ENCODE measurements around the gene TMEM44. TPM values are rescaled to one million over a fixed set of nuclear protein-coding genes. Genes with fewer than 3 reads are reported as not detected.

The TMEM44 gene
- total and polyA plus RNA-seq, 2 donors (not counting 1 experiment from before 2014, with no cell fraction given), result 11.0 to 14.9 TPM

DNA sequence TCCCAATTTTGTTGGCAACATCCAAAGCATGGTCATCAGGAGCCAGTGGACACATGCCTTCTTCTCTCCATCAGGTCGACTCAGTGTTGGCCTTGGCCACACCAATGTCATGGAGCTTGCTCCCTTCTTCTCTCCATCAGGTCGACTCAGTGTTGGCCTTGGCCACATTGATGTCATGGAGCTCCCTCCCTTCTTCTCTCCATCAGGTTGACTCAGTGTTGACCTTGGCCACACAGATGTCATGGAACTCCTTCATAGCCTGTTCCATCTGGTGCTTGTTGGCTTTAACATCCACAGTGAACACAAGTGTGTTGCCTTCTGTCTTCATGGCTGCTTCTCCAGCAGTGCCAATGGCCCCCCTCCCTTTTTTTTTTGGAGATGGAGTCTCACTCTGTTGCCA lies 70.2 kb downstream of the TMEM44 start:
- Histone ChIP-seq H3K27me3 (ENCODE audit: control insufficient read depth, insufficient read depth, low read length) (no peaks in the 10 kb centered on the region), H3K9me3 (ENCODE audit: control insufficient read depth, insufficient read depth, low read depth, low read length) (no peaks in the 10 kb centered on the region), H4K20me1 (ENCODE audit: control insufficient read depth, extremely low read depth, insufficient read depth, low read length) (no peaks in the 10 kb centered on the region), H3K27ac (ENCODE audit: insufficient read depth, low read length) (no peak overlapping the region), H3K4me2 (ENCODE audit: extremely low read depth, insufficient read depth, low read length) (no peak overlapping the region), H3K79me2 (ENCODE audit: control insufficient read depth, insufficient read depth, low read length) (no peaks in the 10 kb centered on the region), H3K9ac (ENCODE audit: insufficient read depth, low read length) (no peak overlapping the region), H2AFZ (ENCODE audit: low read length) (no peak overlapping the region), H3K36me3 (ENCODE audit: control insufficient read depth, insufficient read depth, low read length) (no peaks in the 10 kb centered on the region), H3K4me3 (replicated peaks in 1 of 4; ENCODE audit: control extremely low read depth in 1 of 4, insufficient read depth in 1 of 4, low read depth in 3 of 4, low read length in 4 of 4) (no peak overlapping the region), H3K4me1 (ENCODE audit: control insufficient read depth, extremely low read depth, insufficient read depth, low read length) (peaks cover 6% of the 10 kb centered on the region)
- no peak for DNase-seq (ENCODE audit: low read depth in 2 of 2)
- TF ChIP-seq, protein P1, sequence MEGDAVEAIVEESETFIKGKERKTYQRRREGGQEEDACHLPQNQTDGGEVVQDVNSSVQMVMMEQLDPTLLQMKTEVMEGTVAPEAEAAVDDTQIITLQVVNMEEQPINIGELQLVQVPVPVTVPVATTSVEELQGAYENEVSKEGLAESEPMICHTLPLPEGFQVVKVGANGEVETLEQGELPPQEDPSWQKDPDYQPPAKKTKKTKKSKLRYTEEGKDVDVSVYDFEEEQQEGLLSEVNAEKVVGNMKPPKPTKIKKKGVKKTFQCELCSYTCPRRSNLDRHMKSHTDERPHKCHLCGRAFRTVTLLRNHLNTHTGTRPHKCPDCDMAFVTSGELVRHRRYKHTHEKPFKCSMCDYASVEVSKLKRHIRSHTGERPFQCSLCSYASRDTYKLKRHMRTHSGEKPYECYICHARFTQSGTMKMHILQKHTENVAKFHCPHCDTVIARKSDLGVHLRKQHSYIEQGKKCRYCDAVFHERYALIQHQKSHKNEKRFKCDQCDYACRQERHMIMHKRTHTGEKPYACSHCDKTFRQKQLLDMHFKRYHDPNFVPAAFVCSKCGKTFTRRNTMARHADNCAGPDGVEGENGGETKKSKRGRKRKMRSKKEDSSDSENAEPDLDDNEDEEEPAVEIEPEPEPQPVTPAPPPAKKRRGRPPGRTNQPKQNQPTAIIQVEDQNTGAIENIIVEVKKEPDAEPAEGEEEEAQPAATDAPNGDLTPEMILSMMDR (conservative IDR thresholded peaks at IDR 0.05 in 1 of 2, IDR thresholded peaks at IDR 0.05 in 1 of 2; ENCODE audit: low read depth in 1 of 2, low read length in 2 of 2), result no peak
- TF ChIP-seq EZH2 (IDR thresholded peaks at IDR 0.05; ENCODE audit: low read length, missing control alignments), result no peak

DNA sequence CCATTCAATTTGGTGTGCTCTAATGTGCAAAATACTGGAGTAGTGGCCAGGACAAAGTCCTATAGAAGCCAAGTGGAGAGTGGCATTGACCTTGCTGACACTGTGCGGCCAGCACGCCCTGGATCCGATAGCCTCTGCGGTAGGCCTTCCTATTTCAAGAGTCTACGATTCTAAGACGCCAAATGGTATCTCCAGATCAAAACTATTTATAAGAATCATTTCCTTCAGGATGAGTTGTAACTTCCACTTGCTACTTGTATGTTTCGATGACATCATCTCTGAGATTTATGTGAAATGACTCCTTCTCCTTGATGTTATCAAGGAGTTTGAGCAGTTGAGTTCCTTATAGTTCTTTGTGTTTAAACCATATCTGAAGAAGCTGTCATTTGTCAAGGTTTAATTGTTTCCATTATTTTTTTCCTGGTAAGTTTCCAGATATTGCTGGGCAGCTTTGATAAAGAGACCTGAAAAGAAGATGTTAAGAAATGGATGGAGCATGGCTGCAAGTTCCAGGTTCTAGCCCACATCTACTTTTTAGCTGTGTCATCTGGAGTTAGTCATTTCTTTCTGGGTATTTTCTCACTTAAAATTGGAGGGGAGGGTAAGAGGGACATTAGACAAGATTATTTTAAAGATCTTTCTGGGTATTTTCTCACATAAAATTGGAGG lies 71.8 kb downstream of the TMEM44 start:
- no peak for TF ChIP-seq EZH2 (IDR thresholded peaks at IDR 0.05; ENCODE audit: low read length, missing control alignments)
- TF ChIP-seq, protein P1 (conservative IDR thresholded peaks at IDR 0.05 in 1 of 2, IDR thresholded peaks at IDR 0.05 in 1 of 2; ENCODE audit: low read depth in 1 of 2, low read length in 2 of 2), result no peak
- no peak overlapping the region for H3K9ac ChIP-seq (ENCODE audit: insufficient read depth, low read length)

DNA sequence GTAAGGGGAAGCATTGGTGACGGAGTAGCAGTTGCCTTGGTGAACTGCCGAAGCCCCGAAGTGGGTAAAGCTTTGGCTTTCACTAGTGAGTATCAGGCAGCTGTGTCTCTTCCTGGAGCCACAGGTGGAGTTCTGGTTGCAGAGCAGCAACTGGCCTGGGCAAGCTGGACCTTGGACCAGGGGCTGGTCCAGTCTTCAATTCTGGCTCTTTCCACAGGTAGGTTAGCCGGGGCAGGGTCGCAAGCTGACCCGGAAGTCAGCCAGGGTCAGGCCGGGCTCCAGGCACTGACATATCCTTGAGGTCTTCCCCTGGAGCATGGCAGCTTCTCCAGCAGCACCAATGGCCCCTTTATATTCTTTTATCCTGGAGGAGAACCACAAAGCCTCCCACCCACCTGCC lies 73.2 kb downstream of the TMEM44 start:
- H4K20me1 ChIP-seq (ENCODE audit: control insufficient read depth, extremely low read depth, insufficient read depth, low read length), result no peaks in the 10 kb centered on the region
- no peaks in the 10 kb centered on the region for H3K79me2 ChIP-seq (ENCODE audit: control insufficient read depth, insufficient read depth, low read length)
- no peaks in the 10 kb centered on the region for H3K9me3 ChIP-seq (ENCODE audit: control insufficient read depth, insufficient read depth, low read depth, low read length)
- TF ChIP-seq, protein P1 (conservative IDR thresholded peaks at IDR 0.05 in 1 of 2, IDR thresholded peaks at IDR 0.05 in 1 of 2; ENCODE audit: low read depth in 1 of 2, low read length in 2 of 2), result no peak
- TF ChIP-seq EZH2 (IDR thresholded peaks at IDR 0.05; ENCODE audit: low read length, missing control alignments), result no peak
- no peak overlapping the region for H2AFZ ChIP-seq (ENCODE audit: low read length)
- no peak overlapping the region for H3K9ac ChIP-seq (ENCODE audit: insufficient read depth, low read length)
- H3K36me3 ChIP-seq (ENCODE audit: control insufficient read depth, insufficient read depth, low read length), result no peaks in the 10 kb centered on the region
- no peak overlapping the region for H3K4me2 ChIP-seq (ENCODE audit: extremely low read depth, insufficient read depth, low read length)
- H3K4me3 ChIP-seq (replicated peaks in 1 of 4; ENCODE audit: control extremely low read depth in 1 of 4, insufficient read depth in 1 of 4, low read depth in 3 of 4, low read length in 4 of 4), result no peak overlapping the region
- no peak overlapping the region for H3K27ac ChIP-seq (ENCODE audit: insufficient read depth, low read length)
- peaks cover 4% of the 10 kb centered on the region for H3K4me1 ChIP-seq (ENCODE audit: control insufficient read depth, extremely low read depth, insufficient read depth, low read length)
- DNase-seq (ENCODE audit: low read depth in 2 of 2), result no peak
- no peaks in the 10 kb centered on the region for H3K27me3 ChIP-seq (ENCODE audit: control insufficient read depth, insufficient read depth, low read length)

More for the DNA sequence above, 71.8 kb downstream of the TMEM44 start:
- peaks cover 10% of the 10 kb centered on the region for H3K4me1 ChIP-seq (ENCODE audit: control insufficient read depth, extremely low read depth, insufficient read depth, low read length)
- H3K27me3 ChIP-seq (ENCODE audit: control insufficient read depth, insufficient read depth, low read length), result no peaks in the 10 kb centered on the region
- no peak overlapping the region for H3K4me2 ChIP-seq (ENCODE audit: extremely low read depth, insufficient read depth, low read length)
- H3K36me3 ChIP-seq (ENCODE audit: control insufficient read depth, insufficient read depth, low read length), result no peaks in the 10 kb centered on the region
- H3K9me3 ChIP-seq (ENCODE audit: control insufficient read depth, insufficient read depth, low read depth, low read length), result no peaks in the 10 kb centered on the region
- DNase-seq (ENCODE audit: low read depth in 2 of 2), result peak; percentile 61 to 94
- H2AFZ ChIP-seq (ENCODE audit: low read length), result no peak overlapping the region
- no peaks in the 10 kb centered on the region for H4K20me1 ChIP-seq (ENCODE audit: control insufficient read depth, extremely low read depth, insufficient read depth, low read length)
- H3K4me3 ChIP-seq (replicated peaks in 1 of 4; ENCODE audit: control extremely low read depth in 1 of 4, insufficient read depth in 1 of 4, low read depth in 3 of 4, low read length in 4 of 4), result no peak overlapping the region
- no peaks in the 10 kb centered on the region for H3K79me2 ChIP-seq (ENCODE audit: control insufficient read depth, insufficient read depth, low read length)
- H3K27ac ChIP-seq (ENCODE audit: insufficient read depth, low read length), result peak overlapping the region; percentile 18

Data from fibroblast of lung (primary cell).